Colonic mucosa (tissue), 4 donors: ENCODE results near the gene MBD2. TPM values are rescaled to one million over a fixed set of nuclear protein-coding genes. Genes with fewer than 3 reads are reported as not detected.

Source experiments
- DNase-seq: peaks from one replicate; pipeline ENCODE4 v3.0.0-alpha.2; 2020
- H3K27ac ChIP-seq: fragments of 200-600 bp; one replicate; pipeline ENCODE4 v1.8.0; 2021
- H3K27me3 ChIP-seq: fragments of 200-600 bp; one replicate; pipeline ENCODE4 v1.8.0; 2021
- H3K36me3 ChIP-seq: fragments of 200-600 bp; one replicate; pipeline ENCODE4 v1.8.0; 2021
- H3K4me1 ChIP-seq: fragments of 200-600 bp; one replicate; pipeline ENCODE4 v1.8.0; 2021; ENCODE audit warnings: mild to moderate bottlenecking
- H3K4me3 ChIP-seq: fragments of 200-600 bp; one replicate; pipeline ENCODE4 v1.8.0; 2021
- H3K9ac ChIP-seq, 2 donors: one replicate each; pipeline ENCODE4 v1.7.0; 2013; ENCODE audit warnings: control low read depth in 2 of 2, low read depth in 2 of 2, low read length in 2 of 2
- H3K9me3 ChIP-seq: fragments of 200-600 bp; one replicate; pipeline ENCODE4 v1.8.0; 2021
- CTCF ChIP-seq: fragments of 200-600 bp; IDR thresholded peaks from one replicate; pipeline ENCODE4 v1.8.0; 2022; ENCODE audit warnings: antibody characterized with exemption, mild to moderate bottlenecking
- intact Hi-C: fragments of 100-400 bp; cut with DNase I; formaldehyde crosslinking; loops from one replicate; pipeline ENCODE4 v1.14.1; 2022
- total RNA-seq, 2 donors: library from RNA; stranded (reverse); fragmentation: NEBNext Ultra II Directional in 1 of 2; extraction: Animal tissue kit (Norgen Biotek cat#: 25700) in 1 of 2; gene quantifications; one replicate each; pipeline ENCODE4 v1.2.1, GENCODE V29; 2021
- donor health status: healthy.
- donor health status: DM: no; HTN: no; CAD: no.
- donor health status: DM: no; HTN: no; CAD: no.

The MBD2 gene
- total RNA-seq, 2 donors from 2014 or later: 110 to 138 TPM

GRCh38 chr18:54204883-54205282, 19.6 kb downstream of the MBD2 start:
- Histone ChIP-seq H3K4me3 (no peak overlapping the region), H3K36me3 (peaks cover 6% of the 10 kb centered on the region)
- intact Hi-C loops: no loop called here

GRCh38 chr18:54203914-54204313, 20.6 kb downstream of the MBD2 start:
- Histone ChIP-seq H3K9ac (no peak overlapping the region), H3K36me3 (peaks cover 6% of the 10 kb centered on the region), H3K27ac (no peak overlapping the region), H3K4me3 (no peak overlapping the region), H3K9me3 (no peaks in the 10 kb centered on the region), H3K4me1 (peaks cover 5% of the 10 kb centered on the region), H3K27me3 (no peaks in the 10 kb centered on the region)
- intact Hi-C loops: no loop called here
- TF ChIP-seq CTCF: no peak
- DNase-seq: no peak

More at GRCh38 chr18:54204883-54205282, 19.6 kb downstream of the MBD2 start:
- TF ChIP-seq CTCF: no peak
- no peak for DNase-seq
- Histone ChIP-seq H3K9ac (no peak overlapping the region), H3K4me1 (peaks cover 5% of the 10 kb centered on the region), H3K9me3 (no peaks in the 10 kb centered on the region), H3K27ac (no peak overlapping the region), H3K27me3 (no peaks in the 10 kb centered on the region)

GRCh38 chr18:54202851-54203250, 21.6 kb downstream of the MBD2 start:
- DNase-seq: no peak
- peaks cover 5% of the 10 kb centered on the region for H3K4me1 ChIP-seq
- intact Hi-C loops: no loop called here
- peaks cover 6% of the 10 kb centered on the region for H3K36me3 ChIP-seq
- TF ChIP-seq CTCF: no peak
- no peak overlapping the region for H3K27ac ChIP-seq
- H3K4me3 ChIP-seq: no peak overlapping the region
- H3K27me3 ChIP-seq: no peaks in the 10 kb centered on the region
- no peaks in the 10 kb centered on the region for H3K9me3 ChIP-seq
- no peak overlapping the region for H3K9ac ChIP-seq

- intact Hi-C loops: no loop called here
- no peak for DNase-seq
- no peak overlapping the region for H3K9ac ChIP-seq
- no peaks in the 10 kb centered on the region for H3K27me3 ChIP-seq
- peaks cover 5% of the 10 kb centered on the region for H3K36me3 ChIP-seq
- H3K9me3 ChIP-seq: no peaks in the 10 kb centered on the region
- no peak overlapping the region for H3K27ac ChIP-seq
- no peaks in the 10 kb centered on the region for H3K4me1 ChIP-seq
- no peak overlapping the region for H3K4me3 ChIP-seq
- TF ChIP-seq CTCF: no peak
These were observed 26.6 kb downstream of the MBD2 start for GRCh38 chr18:54197747-54198411.

- H3K27ac ChIP-seq: no peak overlapping the region
- intact Hi-C loops: no loop called here
- no peak for TF ChIP-seq CTCF
- H3K9me3 ChIP-seq: no peaks in the 10 kb centered on the region
- DNase-seq: no peak
- no peak overlapping the region for H3K9ac ChIP-seq
- no peaks in the 10 kb centered on the region for H3K4me1 ChIP-seq
- H3K36me3 ChIP-seq: no peaks in the 10 kb centered on the region
- no peaks in the 10 kb centered on the region for H3K27me3 ChIP-seq
- H3K4me3 ChIP-seq: no peak overlapping the region
These were observed 30.7 kb downstream of the MBD2 start for GRCh38 chr18:54193786-54194185.
